NCI-H345 (cell line): ENCODE measurements around the gene ANO7.

Experiments used
- DNase-seq: peaks from one replicate; lab custom pipeline; 2025; lab: John Stamatoyannopoulos, UW

Gene ANO7

GRCh38 chr2:241188361-241189092 is at the start of gene ANO7:
ANO7 (plus strand) TSS chr2:241188677; CDS start chr2:241190064, 1,387 bp downstream.
- DNase-seq, result no peak

- DNase-seq, result no peak
Measured at GRCh38 chr2:241139531-241140444, 48.7 kb upstream of the ANO7 start.

- no peak for DNase-seq
Measured at GRCh38 chr2:241140445-241140840, 48.0 kb upstream of the ANO7 start.

- DNase-seq, result no peak
Measured at GRCh38 chr2:241141214-241141770, 47.2 kb upstream of the ANO7 start.

- DNase-seq, result no peak
Measured at GRCh38 chr2:241142063-241142462, 46.4 kb upstream of the ANO7 start.

GRCh38 chr2:241142593-241142992 is 45.9 kb upstream of the ANO7 start:
- no peak for DNase-seq

- no peak for DNase-seq
Measured at GRCh38 chr2:241146286-241146685, 42.2 kb upstream of the ANO7 start.

DNA sequence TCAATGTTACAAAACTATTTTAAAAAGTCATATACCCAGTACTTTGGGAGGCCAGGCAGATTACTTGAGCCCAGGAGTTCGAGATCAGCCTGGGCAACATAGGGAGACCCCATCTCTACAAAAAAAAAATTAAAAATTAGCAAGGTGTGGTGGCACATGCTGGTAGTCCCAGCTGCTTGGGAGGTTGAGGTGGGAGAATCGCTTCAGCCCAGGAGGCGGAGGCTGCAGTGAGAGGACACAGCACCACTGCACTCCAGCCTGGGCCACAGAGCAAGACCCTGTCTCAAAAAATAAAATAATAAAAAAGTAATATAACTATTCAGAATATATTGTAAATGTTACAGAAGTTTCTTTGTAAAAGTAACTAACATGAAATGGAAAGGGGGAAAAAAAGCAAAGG is 41.1 kb upstream of the ANO7 start:
- no peak for DNase-seq

DNA sequence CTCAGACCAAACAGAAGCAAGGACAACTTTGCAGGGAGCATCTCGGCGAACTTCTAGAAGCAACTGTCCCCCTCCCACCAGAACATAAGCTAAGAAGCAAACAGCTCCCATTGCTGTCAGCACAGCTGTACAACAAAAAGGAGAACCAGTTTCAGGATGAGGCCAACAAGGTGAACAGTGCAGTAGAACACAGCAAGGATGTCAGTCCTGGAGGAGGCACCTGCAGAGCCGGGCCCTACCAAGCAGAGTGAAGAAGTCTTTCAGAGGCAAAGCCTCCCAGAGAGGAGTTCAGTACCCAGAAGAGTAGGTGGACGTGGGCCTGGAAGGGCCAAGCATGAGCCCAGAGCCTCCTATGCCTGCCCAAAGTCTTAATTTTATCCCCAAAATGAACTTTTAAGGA is 40.2 kb upstream of the ANO7 start:
- DNase-seq, result no peak

GRCh38 chr2:241148891-241149674 is 39.4 kb upstream of the ANO7 start, which contains the start of gene PASK:
PASK (minus strand) TSS chr2:241149472; CDS start chr2:241143032, 6,440 bp downstream.
- DNase-seq, result peak; percentile 99

DNA sequence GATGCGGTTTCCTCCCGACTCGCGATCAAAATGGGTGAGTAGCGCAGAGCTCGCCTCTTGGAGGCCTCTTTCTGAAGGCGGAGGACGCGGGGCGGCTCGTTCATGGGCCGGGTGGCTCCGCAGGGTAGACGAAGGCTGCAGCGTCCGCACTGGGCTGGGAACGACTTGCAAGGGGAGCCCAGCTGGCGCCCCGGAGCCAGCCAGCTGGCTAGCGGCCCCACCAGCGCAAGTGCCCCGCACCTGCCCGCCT is 38.9 kb upstream of the ANO7 start:
- no peak for DNase-seq

- peak; percentile 98 for DNase-seq
Measured at GRCh38 chr2:241149925-241150659, 38.4 kb upstream of the ANO7 start, which contains the start of gene PPP1R7. PPP1R7 (plus strand) TSS chr2:241150467; CDS start chr2:241150496, 29 bp downstream.

GRCh38 chr2:241150660-241151530 is 37.6 kb upstream of the ANO7 start:
- no peak for DNase-seq

DNA sequence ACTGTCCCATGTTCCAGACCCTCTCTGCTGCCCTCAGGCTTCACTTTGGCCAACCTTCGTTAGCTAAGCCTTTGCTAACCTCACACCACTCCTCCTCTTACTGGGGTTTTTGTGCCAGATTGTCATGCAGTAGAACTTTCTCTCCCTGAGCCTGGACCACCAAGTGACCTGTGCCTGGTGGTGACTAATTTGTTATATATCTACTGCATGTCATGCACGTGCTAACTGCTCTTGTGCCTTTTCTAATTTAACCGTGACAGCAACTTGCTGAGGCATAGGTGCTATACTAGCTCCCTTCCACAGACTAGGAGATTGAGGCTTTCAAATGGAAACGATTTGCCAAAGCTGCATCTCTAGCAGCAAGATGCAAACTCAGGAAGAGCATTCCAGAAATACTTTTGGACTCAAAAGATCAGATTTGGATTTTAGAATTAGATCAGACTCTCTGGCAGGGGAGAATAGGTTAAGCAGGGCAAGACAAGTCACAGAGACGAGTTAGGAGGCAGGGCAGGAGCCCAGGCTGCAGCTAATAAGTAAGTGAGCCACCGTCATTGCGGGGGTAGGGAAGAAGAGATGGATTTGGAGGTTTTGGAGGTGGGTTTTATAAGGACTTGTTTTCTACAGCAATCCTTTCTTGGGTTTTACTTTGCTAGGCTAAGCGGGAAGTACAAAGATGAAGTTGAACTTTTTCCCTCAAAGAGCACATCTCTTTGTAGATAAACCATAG is 36.4 kb upstream of the ANO7 start:
- no peak for DNase-seq

DNA sequence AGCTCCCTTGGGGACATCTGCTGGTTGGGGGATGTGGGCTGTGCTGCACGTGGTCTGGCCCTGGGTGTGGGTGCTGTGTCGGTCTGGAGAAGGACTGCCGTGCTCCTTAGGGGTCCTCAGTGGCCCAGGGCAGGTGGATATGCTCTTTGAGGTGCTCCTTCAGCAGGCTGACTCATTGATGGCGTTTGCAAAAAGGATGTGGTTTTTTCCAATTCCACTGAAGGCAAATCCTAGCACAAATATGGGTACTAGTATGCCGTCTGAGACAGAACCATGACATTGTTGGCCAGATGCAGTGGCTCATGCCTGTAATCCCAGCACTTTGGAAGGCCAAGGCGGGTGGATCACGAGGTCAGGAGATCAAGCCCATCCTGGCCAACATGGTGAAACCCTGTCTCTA is 34.9 kb upstream of the ANO7 start:
- no peak for DNase-seq

DNA sequence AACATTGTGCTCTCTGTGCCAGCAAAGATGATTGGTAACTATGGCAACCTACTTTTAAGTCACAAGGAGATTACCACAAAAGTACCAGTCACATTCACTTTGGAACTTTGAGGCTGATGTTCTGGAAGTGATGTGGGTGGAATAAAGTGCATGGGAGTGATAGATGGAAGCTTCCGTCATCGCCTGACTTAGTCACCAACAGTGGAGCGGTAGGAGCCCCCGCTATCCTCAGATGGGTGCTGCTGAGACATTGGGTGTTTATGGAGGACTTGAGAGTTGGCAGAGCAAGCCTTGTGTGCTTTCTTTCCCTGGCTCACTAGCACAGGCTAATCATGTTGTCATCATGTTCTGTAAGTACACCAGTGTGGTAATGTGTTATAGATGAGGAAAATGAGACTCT is 33.6 kb upstream of the ANO7 start:
- no peak for DNase-seq

GRCh38 chr2:241155936-241156335 is 32.5 kb upstream of the ANO7 start:
- DNase-seq, result no peak

DNA sequence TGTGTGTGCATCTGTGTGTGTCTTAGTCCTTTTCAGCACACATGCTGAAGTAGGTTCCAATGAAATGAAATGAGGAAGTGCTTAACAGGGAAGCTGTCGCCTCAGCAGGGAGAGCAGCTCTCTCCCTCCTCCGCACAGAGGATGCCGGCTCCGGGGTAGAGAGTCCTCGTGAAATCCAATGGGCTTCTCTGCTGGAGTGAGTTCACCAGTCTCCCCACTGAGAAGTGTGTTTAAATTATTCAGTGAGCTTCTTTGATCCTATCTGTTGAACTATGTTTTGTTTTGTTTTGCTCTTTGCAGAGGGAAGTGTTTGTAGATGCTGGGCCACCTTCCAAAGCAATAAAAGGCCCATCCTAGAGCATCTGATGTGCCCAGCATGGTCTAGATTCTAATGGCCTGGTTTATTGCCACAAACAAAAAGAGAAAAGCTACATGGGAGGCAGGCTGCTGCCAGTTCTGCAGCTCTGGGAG is 31.5 kb upstream of the ANO7 start:
- peak; percentile 80 for DNase-seq

GRCh38 chr2:241157841-241158545 is 30.5 kb upstream of the ANO7 start:
- no peak for DNase-seq
